Loucy (cell line): ENCODE data around the gene EPHA5.

ENCODE experiments used
- CTCF ChIP-seq: fragments of 200-600 bp; sonication (generic); conservative IDR thresholded peaks from 2 replicates; pipeline ENCODE4 v1.5.1; 2014; ENCODE audit warnings: mild to moderate bottlenecking, antibody characterized with exemption, low read length
- EZH2phosphoT487 ChIP-seq: fragments of 200-600 bp; IDR thresholded peaks from 2 replicates; pipeline ENCODE4 v1.6.1; 2018; ENCODE audit warnings: antibody characterized with exemption, mild to moderate bottlenecking, moderate library complexity, borderline replicate concordance

- no peak for TF ChIP-seq CTCF
- TF ChIP-seq EZH2phosphoT487 = no peak
These were observed 16.4 kb downstream of the EPHA5 start for GRCh38 chr4:65653740-65654361.
